Neutrophil (primary cell): ENCODE measurements around the gene GCLC.

ENCODE experiments used
- H3K27ac ChIP-seq: fragments of 200-600 bp; sonication (generic); 2 replicates; pipeline ENCODE4 v1.5.1; 2016; ENCODE audit warnings: mild to moderate bottlenecking, moderate library complexity
- H3K27me3 ChIP-seq: fragments of 200-600 bp; sonication (generic); 2 replicates; pipeline ENCODE4 v1.6.0; 2016; ENCODE audit warnings: mild to moderate bottlenecking
- H3K36me3 ChIP-seq: fragments of 200-600 bp; sonication (generic); 2 replicates; pipeline ENCODE4 v1.5.1; 2017
- H3K4me1 ChIP-seq, 2 experiments: fragments of 200-600 bp in 1 of 2; sonication (generic) in 1 of 2; 1 replicate in 1 of 2; 2 replicates in 1 of 2; pipeline versions ENCODE4 v1.5.1 to v1.6.1; 2013 to 2016; ENCODE audit warnings: low read depth in 1 of 2, low read length in 1 of 2, mild to moderate bottlenecking in 1 of 2, moderate library complexity in 1 of 2; ENCODE audit not compliant: control insufficient read depth in 1 of 2, insufficient read depth in 1 of 2
- H3K4me3 ChIP-seq, 2 experiments: fragments of 200-600 bp in 1 of 2; sonication (generic) in 1 of 2; 1 replicate in 1 of 2; 2 replicates in 1 of 2; pipeline ENCODE4 v1.5.1; 2013 to 2016; ENCODE audit warnings: low read depth in 1 of 2, low read length in 1 of 2, mild to moderate bottlenecking in 1 of 2, moderate library complexity in 1 of 2
- H3K9me3 ChIP-seq: fragments of 200-600 bp; sonication (generic); 2 replicates; pipeline ENCODE4 v1.5.1; 2016
- CTCF ChIP-seq: fragments of 200-600 bp; sonication (generic); IDR thresholded peaks from 2 replicates; pipeline ENCODE4 v1.5.1; 2016; ENCODE audit warnings: antibody characterized with exemption

GCLC gene

DNA sequence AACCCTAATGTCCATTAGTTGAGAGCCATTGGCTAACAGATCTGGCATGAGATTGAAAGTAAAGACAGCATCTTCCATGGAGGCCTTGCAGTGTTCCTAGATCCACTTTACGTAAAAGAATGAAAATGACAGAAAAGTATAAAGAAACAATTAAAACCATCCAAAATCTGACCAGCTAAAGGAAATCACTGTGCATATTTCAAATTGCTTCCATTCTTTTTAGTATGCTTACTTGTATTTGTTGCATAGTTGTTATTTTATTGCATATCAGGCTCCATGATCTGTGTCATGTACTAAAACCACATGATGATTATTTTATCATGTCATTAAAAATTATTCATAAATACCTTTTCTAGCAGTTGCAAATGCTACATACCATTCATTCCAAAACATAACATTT is 67.9 kb downstream of the GCLC start:
- Histone ChIP-seq H3K36me3 (no peaks in the 10 kb centered on the region), H3K9me3 (no peaks in the 10 kb centered on the region), H3K27ac (no peak overlapping the region), H3K27me3 (no peaks in the 10 kb centered on the region), H3K4me3 (no peak overlapping the region), H3K4me1 (peaks cover 7% of the 10 kb centered on the region in 2 experiments)
- no peak for TF ChIP-seq CTCF

GRCh38 chr6:53474010-53474409 is 70.9 kb downstream of the GCLC start:
- Histone ChIP-seq H3K4me3 (no peak overlapping the region), H3K4me1 (no peaks in the 10 kb centered on the region), H3K27me3 (no peaks in the 10 kb centered on the region), H3K36me3 (no peaks in the 10 kb centered on the region), H3K9me3 (no peaks in the 10 kb centered on the region), H3K27ac (no peak overlapping the region)
- TF ChIP-seq CTCF = no peak

DNA sequence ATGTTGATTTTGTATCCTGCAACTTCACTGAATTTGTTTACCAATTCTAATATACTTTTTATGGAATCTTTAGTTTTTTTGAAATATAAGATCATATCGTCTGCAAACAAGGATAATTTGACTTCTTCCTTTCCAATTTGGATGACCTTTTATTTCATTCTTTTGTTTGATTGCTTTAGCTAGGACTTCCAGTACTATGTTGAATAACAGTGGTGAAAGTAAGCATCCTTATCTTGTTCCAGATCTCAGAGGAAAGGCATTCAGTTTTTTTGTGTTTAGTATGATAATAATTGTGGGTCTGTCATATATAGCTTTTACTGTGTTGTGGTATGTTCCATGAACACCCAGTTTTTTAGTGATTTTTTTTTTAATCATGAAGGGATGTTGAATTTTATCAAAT is 75.7 kb downstream of the GCLC start:
- H3K27ac ChIP-seq = no peak overlapping the region
- H3K36me3 ChIP-seq = no peaks in the 10 kb centered on the region
- no peaks in the 10 kb centered on the region for H3K4me1 ChIP-seq
- no peaks in the 10 kb centered on the region for H3K9me3 ChIP-seq
- TF ChIP-seq CTCF = no peak
- H3K27me3 ChIP-seq = no peaks in the 10 kb centered on the region
- H3K4me3 ChIP-seq = no peak overlapping the region

- no peaks in the 10 kb centered on the region for H3K9me3 ChIP-seq
- H3K4me3 ChIP-seq = no peak overlapping the region
- H3K27me3 ChIP-seq = no peaks in the 10 kb centered on the region
- no peak overlapping the region for H3K27ac ChIP-seq
- H3K4me1 ChIP-seq = peaks cover 14 to 16% of the 10 kb centered on the region in 2 experiments
- H3K36me3 ChIP-seq = no peaks in the 10 kb centered on the region
- TF ChIP-seq CTCF = no peak
These were observed 78.6 kb downstream of the GCLC start for GRCh38 chr6:53466257-53466656.

- H3K4me1 ChIP-seq = peaks cover 19 to 21% of the 10 kb centered on the region in 2 experiments
- H3K36me3 ChIP-seq = no peaks in the 10 kb centered on the region
- no peak overlapping the region for H3K27ac ChIP-seq
- H3K9me3 ChIP-seq = no peaks in the 10 kb centered on the region
- TF ChIP-seq CTCF = no peak
- no peaks in the 10 kb centered on the region for H3K27me3 ChIP-seq
- H3K4me3 ChIP-seq = no peak overlapping the region
These were observed 79.2 kb downstream of the GCLC start for GRCh38 chr6:53465732-53466131.

DNA sequence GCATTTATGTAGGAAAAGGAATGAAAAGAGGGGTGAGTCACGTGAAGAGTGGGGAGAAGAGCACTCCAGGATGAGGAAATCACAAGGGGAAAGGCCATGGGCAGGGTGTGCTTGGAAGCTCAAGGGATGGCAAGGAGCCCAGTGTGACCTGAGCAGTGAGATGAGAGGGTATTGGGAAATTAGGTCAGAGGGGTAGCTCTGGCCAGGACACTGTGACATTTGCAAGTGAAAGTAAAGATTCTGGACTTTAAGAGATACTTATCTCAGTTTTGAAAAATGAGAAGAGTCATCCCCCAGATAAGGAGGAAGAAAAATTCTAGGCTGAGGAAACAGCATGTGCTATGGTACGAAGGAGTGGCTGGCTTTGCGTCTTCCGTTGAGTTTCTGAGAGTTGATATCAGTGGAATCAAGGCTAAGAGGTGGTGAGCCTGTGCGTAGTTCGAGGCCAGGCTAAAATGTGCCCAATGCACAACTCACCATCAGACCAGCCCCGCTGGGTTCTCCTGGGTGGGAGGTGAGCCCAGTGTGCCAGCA is 79.9 kb downstream of the GCLC start:
- Histone ChIP-seq H3K9me3 (no peaks in the 10 kb centered on the region), H3K36me3 (no peaks in the 10 kb centered on the region), H3K4me1 (peaks cover 27 to 29% of the 10 kb centered on the region in 2 experiments), H3K27me3 (no peaks in the 10 kb centered on the region), H3K27ac (no peak overlapping the region), H3K4me3 (no peak overlapping the region)
- TF ChIP-seq CTCF = no peak
